Natural killer cell treated with Interleukin-12 subunit alpha and Interleukin-12 subunit beta and Interleukin-15 and Interleukin-18, amount 100 ng/mL, for 72 hours (primary cell): ENCODE measurements around the gene KSR2. TPM values are rescaled to one million over a fixed set of nuclear protein-coding genes. Genes with fewer than 3 reads are reported as not detected.
A peak's percentile ranks its signal among the peaks of the same experiment; 100 is the strongest.
"Not testable (repeated sequence)": the region's sequence is repeated elsewhere in the genome, so short reads cannot be mapped to it uniquely, and the experiment has no call there.

ENCODE experiments used
- ATAC-seq, 2 donors: fragments of 150-1000 bp; cut with Tn5 transposase in 1 of 2; sonication (Bioruptor Pico), chemical (Tn5 transposase) in 1 of 2; 2 replicates each; pipeline ENCODE4 v1.10.0; 2021
- DNase-seq: peaks from one replicate; pipeline ENCODE4 v3.0.0; 2022; ENCODE audit warnings: low spot score
- H3K27ac Mint-ChIP-seq, 2 donors: 1 replicate in 1 of 2; 2 replicates in 1 of 2; pipeline ENCODE4 v1.8.0; 2022; ENCODE audit warnings: mixed read lengths in 2 of 2, mild to moderate bottlenecking in 1 of 2, moderate library complexity in 1 of 2
- H3K27me3 Mint-ChIP-seq, 2 donors: 1 replicate in 1 of 2; 2 replicates in 1 of 2; pipeline ENCODE4 v1.8.0; 2022; ENCODE audit warnings: mixed read lengths in 2 of 2
- H3K36me3 Mint-ChIP-seq: one replicate; pipeline ENCODE4 v1.8.0; 2022; ENCODE audit warnings: mixed read lengths
- H3K4me1 Mint-ChIP-seq, 2 donors: 1 replicate in 1 of 2; 2 replicates in 1 of 2; pipeline ENCODE4 v1.8.0; 2022; ENCODE audit warnings: low read depth in 2 of 2, mixed read lengths in 2 of 2, mild to moderate bottlenecking in 1 of 2
- H3K4me3 Mint-ChIP-seq: one replicate; pipeline ENCODE4 v1.8.0; 2022; ENCODE audit warnings: mixed read lengths
- H3K9me3 Mint-ChIP-seq: 2 replicates; pipeline ENCODE4 v1.8.0; 2022; ENCODE audit warnings: mixed read lengths
- total RNA-seq, 2 donors: library from RNA; stranded (reverse); gene quantifications; one replicate each; pipeline ENCODE4 v1.2.3, GENCODE V29; 2022

Gene KSR2
- total RNA-seq, 2 donors from 2014 or later: not detected

DNA sequence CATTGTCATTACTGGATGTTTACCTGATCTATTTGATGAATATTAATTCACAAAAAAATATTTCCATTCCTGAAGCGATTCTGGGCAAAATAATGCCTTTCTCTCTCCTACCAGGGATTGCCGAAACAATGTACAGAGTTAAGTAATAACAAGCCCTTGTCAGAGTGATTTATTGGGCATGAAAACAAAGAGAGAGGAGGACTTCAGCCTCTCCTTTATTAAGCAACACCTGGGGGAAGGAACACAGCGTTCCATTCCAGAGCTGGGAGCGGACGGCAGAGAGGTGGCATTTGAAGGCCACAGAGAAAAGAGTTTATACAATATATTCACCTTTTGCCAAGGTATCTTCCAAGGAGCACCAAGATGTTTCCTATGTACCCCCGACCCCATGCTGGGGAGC lies 165.8 kb downstream of the KSR2 start:
- H3K27me3 Mint-ChIP-seq: peaks cover 2 to 7% of the 10 kb centered on the region in 2 donors

DNA sequence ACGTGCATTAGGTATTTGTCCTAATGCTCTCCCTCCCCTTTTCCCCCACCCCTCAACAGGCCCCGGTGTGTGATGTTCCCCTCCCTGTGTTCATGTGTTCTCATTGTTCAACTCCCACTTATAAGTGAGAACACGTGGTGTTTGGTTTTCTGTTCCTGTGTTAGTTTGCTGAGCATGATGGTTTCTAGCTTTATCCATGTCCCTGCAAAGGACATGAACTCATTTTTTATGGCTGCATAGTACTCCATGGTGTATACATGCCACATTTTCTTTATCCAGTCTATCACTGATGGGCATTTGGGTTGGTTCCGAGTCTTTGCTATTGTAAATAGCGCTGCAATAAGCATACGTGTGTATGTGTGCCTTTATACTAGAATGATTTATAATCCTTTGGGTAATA lies 168.1 kb downstream of the KSR2 start:
- H3K4me1 Mint-ChIP-seq, H3K27ac Mint-ChIP-seq, DNase-seq, ATAC-seq, H3K4me3 Mint-ChIP-seq, H3K36me3 Mint-ChIP-seq, H3K27me3 Mint-ChIP-seq, H3K9me3 Mint-ChIP-seq: not testable (repeated sequence)

More for the DNA sequence above, 165.8 kb downstream of the KSR2 start:
- Mint-ChIP-seq H3K27ac (no peak overlapping the region), H3K36me3 (no peaks in the 10 kb centered on the region), H3K4me1 (no peaks in the 10 kb centered on the region), H3K4me3 (no peak overlapping the region), H3K9me3 (no peaks in the 10 kb centered on the region)
- DNase-seq (no peak), ATAC-seq (no peak)

DNA sequence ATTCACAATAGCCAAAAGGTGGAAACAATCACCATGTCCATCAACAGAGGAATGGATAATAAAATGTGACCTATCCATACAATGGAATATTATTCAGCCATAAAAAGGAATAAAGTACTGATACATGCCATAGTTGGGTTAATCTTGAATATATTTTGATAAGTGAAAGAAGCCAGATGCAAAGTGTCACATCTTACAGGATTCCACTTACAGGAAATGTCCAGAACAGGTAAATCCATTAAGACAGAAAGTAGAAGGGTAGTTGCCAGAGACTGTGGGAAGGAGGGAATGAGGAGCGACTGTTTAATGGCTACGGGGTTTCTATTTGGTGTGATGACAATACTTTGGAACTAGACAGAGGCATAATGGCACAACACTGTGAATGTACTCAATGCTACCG lies 171.6 kb downstream of the KSR2 start:
- no peaks in the 10 kb centered on the region for H3K4me1 Mint-ChIP-seq
- ATAC-seq (no peak), DNase-seq (no peak)
- no peaks in the 10 kb centered on the region for H3K36me3 Mint-ChIP-seq
- H3K4me3 Mint-ChIP-seq: no peak overlapping the region
- no peaks in the 10 kb centered on the region for H3K9me3 Mint-ChIP-seq
- H3K27me3 Mint-ChIP-seq: peaks cover 0 to 4% of the 10 kb centered on the region in 2 donors
- no peak overlapping the region for H3K27ac Mint-ChIP-seq

DNA sequence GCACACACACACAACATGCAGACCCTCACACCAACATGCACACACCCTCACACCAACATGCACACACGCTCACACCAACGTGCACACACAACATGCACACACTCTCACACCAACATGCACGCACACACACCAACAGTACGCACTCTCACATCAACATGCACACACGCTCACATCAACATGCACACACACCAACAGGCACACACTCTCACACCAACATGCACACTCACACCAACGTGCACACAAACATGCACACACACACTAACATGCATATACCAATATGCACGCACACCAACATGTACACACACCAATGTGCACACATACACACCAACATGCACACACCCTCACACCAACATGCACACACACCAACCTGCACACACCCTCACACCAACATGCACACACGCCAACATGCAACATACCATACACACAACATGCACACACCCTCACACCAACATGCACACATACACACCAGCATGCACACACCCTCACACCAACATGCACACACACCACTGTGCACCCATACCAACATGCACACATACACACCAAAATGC lies 175.8 kb downstream of the KSR2 start:
- Mint-ChIP-seq H3K4me1 (no peaks in the 10 kb centered on the region), H3K4me3 (no peak overlapping the region), H3K9me3 (no peaks in the 10 kb centered on the region), H3K27ac (no peak overlapping the region), H3K36me3 (no peaks in the 10 kb centered on the region), H3K27me3 (peaks cover 3 to 8% of the 10 kb centered on the region in 2 donors)
- ATAC-seq (no peak), DNase-seq (no peak)

DNA sequence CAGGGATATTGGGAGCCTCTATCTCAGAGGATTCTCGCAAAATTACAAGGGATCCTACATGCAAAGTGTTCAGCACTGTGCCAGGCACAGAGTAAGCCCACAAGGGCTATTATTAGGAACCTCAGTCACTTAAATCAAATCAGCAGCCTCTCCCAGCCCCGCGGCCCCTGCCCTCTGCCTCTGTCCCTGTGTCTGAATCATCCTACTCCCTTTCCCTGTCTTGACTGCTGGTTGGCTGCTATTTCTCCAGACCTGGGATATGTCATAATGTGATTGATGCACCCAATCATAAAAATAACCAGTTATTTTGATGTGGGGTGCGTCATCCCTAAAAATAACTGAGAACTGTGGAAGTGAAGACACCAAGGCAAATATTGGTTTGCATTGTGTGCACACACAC lies 176.3 kb downstream of the KSR2 start:
- no peak for DNase-seq
- no peaks in the 10 kb centered on the region for H3K9me3 Mint-ChIP-seq

DNA sequence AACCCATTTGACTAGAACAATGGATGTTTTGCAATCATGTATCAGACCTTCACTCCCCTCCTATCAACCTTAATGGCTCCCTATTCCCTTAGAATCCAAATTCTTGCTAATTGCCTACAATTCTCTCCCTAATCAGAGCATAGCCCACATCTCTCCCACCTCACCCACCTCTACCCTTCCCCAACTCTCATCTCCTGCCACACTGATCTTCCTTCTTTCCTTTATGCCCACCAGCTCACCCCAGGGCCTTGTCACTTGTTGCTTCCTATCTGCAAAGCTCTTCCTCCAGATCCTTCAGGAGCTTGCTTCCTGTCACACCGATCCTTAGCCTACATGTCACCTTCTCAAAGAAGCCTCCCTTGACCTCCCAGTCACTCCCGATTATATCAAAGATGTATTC lies 177.8 kb downstream of the KSR2 start:
- peaks cover 3 to 8% of the 10 kb centered on the region in 2 donors for H3K27me3 Mint-ChIP-seq

More for the DNA sequence above, 176.3 kb downstream of the KSR2 start:
- no peak for ATAC-seq
- H3K4me1 Mint-ChIP-seq: no peaks in the 10 kb centered on the region
- H3K27ac Mint-ChIP-seq: no peak overlapping the region
- H3K36me3 Mint-ChIP-seq: no peaks in the 10 kb centered on the region
- H3K4me3 Mint-ChIP-seq: no peak overlapping the region
- peaks cover 3 to 8% of the 10 kb centered on the region in 2 donors for H3K27me3 Mint-ChIP-seq

DNA sequence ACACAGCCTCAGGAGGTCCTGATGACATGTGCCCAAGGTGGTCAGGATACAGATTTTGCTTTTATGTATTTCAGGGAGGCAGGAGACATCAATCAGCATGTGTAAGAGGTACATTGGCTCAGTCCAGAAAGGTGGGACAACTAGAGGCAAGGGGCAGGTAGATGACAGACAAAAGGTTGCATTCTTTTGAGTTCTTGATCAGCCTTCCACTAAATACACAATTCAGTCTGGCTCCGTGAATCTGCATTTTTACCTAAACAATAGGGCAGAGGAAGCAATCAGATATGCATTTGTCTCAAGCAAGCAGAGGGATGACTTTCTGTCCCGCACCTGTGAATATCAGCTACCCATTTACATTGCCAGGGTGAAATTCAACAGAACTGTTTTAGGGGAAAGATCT lies 178.6 kb downstream of the KSR2 start:
- no peaks in the 10 kb centered on the region for H3K4me1 Mint-ChIP-seq
- H3K9me3 Mint-ChIP-seq: no peaks in the 10 kb centered on the region
- no peaks in the 10 kb centered on the region for H3K36me3 Mint-ChIP-seq
- ATAC-seq: no peak
- no peak overlapping the region for H3K4me3 Mint-ChIP-seq
- DNase-seq: no peak
- H3K27me3 Mint-ChIP-seq: peaks cover 3 to 8% of the 10 kb centered on the region in 2 donors
- no peak overlapping the region for H3K27ac Mint-ChIP-seq

More for the DNA sequence above, 177.8 kb downstream of the KSR2 start:
- H3K4me3 Mint-ChIP-seq: no peak overlapping the region
- H3K36me3 Mint-ChIP-seq: no peaks in the 10 kb centered on the region
- H3K27ac Mint-ChIP-seq: no peak overlapping the region
- no peak for DNase-seq
- no peaks in the 10 kb centered on the region for H3K9me3 Mint-ChIP-seq
- H3K4me1 Mint-ChIP-seq: no peaks in the 10 kb centered on the region
- no peak for ATAC-seq

DNA sequence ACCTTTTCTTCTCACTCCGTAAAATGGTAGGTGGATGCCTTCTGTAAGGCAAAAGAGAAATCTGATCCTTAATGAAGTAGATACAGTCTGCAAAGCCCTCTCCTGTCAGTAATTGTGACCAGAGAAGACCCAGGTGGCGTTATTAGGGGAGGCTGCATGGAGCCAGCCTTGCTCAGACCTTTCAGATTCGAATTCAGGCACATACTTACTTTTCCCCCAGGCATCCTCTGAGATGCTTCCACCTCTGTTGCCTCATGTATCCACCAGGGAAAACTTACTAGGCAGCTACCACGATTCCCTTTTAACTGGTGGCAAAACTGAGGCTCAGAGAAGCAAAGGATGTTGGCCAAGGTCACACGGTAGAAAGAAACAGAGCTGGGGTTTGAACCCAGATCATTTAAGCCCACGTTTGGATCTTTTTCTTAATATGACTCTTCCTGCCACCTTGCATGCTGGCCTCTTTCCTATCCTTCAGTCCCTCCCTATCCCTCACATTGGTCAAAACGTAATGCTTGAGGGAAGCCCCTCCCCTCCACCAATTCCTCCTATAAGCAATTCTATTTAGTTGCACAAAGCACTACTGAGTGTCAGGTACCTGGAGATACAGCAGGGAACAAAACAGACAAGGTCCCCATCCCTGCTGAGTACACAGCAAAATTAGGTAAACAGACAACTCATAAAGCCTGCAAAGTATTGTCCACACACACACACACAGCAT lies 179.4 kb downstream of the KSR2 start:
- no peak overlapping the region for H3K4me3 Mint-ChIP-seq
- H3K27me3 Mint-ChIP-seq: peaks cover 5 to 8% of the 10 kb centered on the region in 2 donors
- H3K27ac Mint-ChIP-seq: no peak overlapping the region
- H3K36me3 Mint-ChIP-seq: no peaks in the 10 kb centered on the region
- DNase-seq (no peak), ATAC-seq (no peak)
- no peaks in the 10 kb centered on the region for H3K4me1 Mint-ChIP-seq
- H3K9me3 Mint-ChIP-seq: peaks cover 2% of the 10 kb centered on the region

DNA sequence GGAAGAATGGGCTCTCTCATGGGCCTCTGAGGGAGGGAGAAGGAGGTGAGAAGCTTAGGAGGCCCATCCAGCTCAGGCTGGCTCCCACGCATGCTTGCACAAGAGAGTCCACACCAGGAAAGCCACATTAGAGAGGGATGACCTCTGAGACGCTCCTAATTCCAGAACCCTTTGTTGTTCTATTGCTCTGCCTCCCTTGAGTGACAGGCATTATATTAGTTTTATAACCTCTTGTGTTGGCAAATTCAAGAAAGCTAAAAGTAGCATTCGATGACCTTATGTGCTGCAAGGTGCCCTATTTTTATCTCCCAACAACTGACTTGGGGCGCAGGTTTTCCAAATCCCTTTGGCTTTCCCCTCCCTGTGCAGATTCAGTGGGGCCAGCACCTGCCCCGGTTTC lies 190.1 kb downstream of the KSR2 start:
- no peaks in the 10 kb centered on the region for H3K36me3 Mint-ChIP-seq
- peaks cover 0 to 5% of the 10 kb centered on the region in 2 donors for H3K4me1 Mint-ChIP-seq
- H3K27me3 Mint-ChIP-seq: peaks cover 5 to 19% of the 10 kb centered on the region in 2 donors
- DNase-seq: no peak
- no peak overlapping the region for H3K27ac Mint-ChIP-seq
- no peaks in the 10 kb centered on the region for H3K9me3 Mint-ChIP-seq
- no peak overlapping the region for H3K4me3 Mint-ChIP-seq
- no peak for ATAC-seq

- Mint-ChIP-seq H3K27me3 (peaks cover 2 to 7% of the 10 kb centered on the region in 2 donors), H3K36me3 (no peaks in the 10 kb centered on the region), H3K27ac (no peak overlapping the region), H3K4me1 (peaks cover 0 to 5% of the 10 kb centered on the region in 2 donors), H3K9me3 (no peaks in the 10 kb centered on the region), H3K4me3 (no peak overlapping the region)
- peak in 1 of 2 donors; percentile 9 for ATAC-seq
- DNase-seq: no peak
These were observed 193.6 kb downstream of the KSR2 start for GRCh38 chr12:117774941-117775775.

DNA sequence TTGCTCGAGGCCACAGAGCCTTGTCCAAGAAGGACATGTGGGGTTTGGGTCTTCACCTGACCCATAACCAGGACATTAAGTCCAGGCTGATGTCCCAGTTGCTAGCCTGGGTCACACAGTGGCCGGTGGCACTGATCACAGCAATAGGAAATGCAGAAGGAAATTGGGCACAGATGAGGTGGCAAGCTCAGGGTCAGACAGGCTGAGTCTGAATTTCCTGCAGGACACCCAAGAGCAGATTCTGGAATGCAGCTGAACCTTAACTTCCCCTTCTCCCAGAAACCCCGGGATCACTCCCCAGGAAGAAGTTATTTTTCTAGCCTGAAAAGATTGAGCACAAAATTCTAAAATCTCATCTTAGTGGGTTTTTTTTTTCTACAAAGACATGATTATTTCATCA lies 199.9 kb downstream of the KSR2 start:
- ATAC-seq (no peak), DNase-seq (no peak)
- Mint-ChIP-seq H3K9me3 (peaks cover 4% of the 10 kb centered on the region), H3K36me3 (peaks cover 5% of the 10 kb centered on the region), H3K27me3 (no peaks in the 10 kb centered on the region), H3K4me1 (no peaks in the 10 kb centered on the region), H3K27ac (no peak overlapping the region), H3K4me3 (no peak overlapping the region)

DNA sequence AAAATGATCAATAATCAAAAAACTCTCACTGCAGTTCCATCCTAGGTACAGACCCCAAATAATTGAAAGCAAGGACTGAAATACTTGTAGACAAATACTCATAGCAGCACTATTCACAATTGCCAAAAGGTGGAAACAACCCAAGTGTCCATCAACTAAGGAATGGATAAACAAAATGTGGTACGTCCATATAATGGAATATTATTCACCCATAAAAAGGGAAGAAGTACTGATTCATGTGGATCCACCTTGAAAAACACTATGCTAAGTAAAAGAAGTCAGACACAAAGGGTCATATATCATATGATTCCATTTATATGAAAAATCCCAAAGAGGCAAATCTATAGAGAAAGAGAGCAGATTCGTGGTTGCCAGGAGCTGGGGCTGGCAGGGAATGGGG lies 202.8 kb downstream of the KSR2 start:
- ATAC-seq: no peak
- no peaks in the 10 kb centered on the region for H3K4me1 Mint-ChIP-seq
- no peak overlapping the region for H3K4me3 Mint-ChIP-seq
- H3K27ac Mint-ChIP-seq: no peak overlapping the region
- no peaks in the 10 kb centered on the region for H3K27me3 Mint-ChIP-seq
- DNase-seq: no peak
- peaks cover 8% of the 10 kb centered on the region for H3K36me3 Mint-ChIP-seq
- peaks cover 4% of the 10 kb centered on the region for H3K9me3 Mint-ChIP-seq

DNA sequence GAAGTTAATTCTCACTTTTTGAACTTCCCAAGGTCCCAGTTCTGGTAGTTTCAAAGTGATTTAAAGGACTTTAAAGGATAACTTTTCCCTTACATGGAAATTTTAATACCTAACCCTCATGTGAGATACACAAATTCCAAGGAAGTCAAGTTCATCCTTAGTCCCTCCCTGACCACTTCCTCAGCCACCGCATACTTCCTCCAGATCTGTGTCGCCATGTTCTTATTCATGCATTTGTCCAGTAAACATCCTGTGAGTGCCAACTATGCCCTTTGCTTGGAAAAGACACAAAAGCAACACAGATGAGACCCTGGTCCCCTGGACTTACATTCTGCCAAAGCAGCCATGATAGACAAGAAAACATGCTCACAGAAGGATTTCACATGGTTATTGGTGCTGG lies 206.6 kb downstream of the KSR2 start:
- Mint-ChIP-seq H3K4me3 (no peak overlapping the region), H3K36me3 (peaks cover 8% of the 10 kb centered on the region), H3K27me3 (no peaks in the 10 kb centered on the region), H3K9me3 (peaks cover 4% of the 10 kb centered on the region), H3K4me1 (no peaks in the 10 kb centered on the region), H3K27ac (no peak overlapping the region)
- no peak for ATAC-seq
- no peak for DNase-seq

- H3K27me3 Mint-ChIP-seq: no peaks in the 10 kb centered on the region
- H3K9me3 Mint-ChIP-seq: peaks cover 3% of the 10 kb centered on the region
- H3K4me3 Mint-ChIP-seq: no peak overlapping the region
- H3K36me3 Mint-ChIP-seq: peaks cover 8% of the 10 kb centered on the region
- no peaks in the 10 kb centered on the region for H3K4me1 Mint-ChIP-seq
- H3K27ac Mint-ChIP-seq: no peak overlapping the region
- peak in 1 of 2 donors; percentile 33 for ATAC-seq
- no peak for DNase-seq
These were observed 207.2 kb downstream of the KSR2 start for GRCh38 chr12:117761528-117762100.
